HL-60 (cell line): Measurements from ENCODE around the gene ITGAE.
"Not testable (repeated sequence)": the region's sequence is repeated elsewhere in the genome, so short reads cannot be mapped to it uniquely, and the experiment has no call there.

Source experiments
- POLR2AphosphoS5 ChIP-seq: IDR thresholded peaks from 2 replicates; pipeline ENCODE4 v1.6.1; 2012; ENCODE audit warnings: low read depth
- TF ChIP-seq, protein P1 (sequence below): IDR thresholded peaks from one replicate; pipeline ENCODE4 v1.5.1; 2011; ENCODE audit warnings: low read length, control low read depth, inconsistent platforms; ENCODE audit not compliant: insufficient read depth

DNA sequence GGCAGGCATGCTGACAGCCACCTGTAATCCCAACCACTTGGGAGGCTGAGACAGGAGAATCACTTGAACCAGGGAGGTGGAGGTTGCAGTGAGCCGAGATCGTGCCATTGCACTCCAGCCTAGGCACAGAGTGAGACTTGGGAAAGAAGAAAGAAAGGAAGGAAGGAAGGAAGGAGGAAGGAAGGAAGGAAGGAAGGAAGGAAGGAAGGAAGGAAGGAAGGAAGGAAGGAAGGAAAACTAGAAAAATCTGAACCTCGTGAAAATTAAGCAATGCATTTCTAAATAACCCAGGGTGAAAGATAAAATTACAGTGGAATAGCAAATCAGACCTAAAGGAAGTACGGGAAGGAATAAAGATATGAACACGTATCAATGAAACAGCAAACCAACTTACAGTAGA, 15.7 kb downstream of the ITGAE start:
- TF ChIP-seq, protein P1, sequence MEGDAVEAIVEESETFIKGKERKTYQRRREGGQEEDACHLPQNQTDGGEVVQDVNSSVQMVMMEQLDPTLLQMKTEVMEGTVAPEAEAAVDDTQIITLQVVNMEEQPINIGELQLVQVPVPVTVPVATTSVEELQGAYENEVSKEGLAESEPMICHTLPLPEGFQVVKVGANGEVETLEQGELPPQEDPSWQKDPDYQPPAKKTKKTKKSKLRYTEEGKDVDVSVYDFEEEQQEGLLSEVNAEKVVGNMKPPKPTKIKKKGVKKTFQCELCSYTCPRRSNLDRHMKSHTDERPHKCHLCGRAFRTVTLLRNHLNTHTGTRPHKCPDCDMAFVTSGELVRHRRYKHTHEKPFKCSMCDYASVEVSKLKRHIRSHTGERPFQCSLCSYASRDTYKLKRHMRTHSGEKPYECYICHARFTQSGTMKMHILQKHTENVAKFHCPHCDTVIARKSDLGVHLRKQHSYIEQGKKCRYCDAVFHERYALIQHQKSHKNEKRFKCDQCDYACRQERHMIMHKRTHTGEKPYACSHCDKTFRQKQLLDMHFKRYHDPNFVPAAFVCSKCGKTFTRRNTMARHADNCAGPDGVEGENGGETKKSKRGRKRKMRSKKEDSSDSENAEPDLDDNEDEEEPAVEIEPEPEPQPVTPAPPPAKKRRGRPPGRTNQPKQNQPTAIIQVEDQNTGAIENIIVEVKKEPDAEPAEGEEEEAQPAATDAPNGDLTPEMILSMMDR: not testable (repeated sequence)
- TF ChIP-seq POLR2AphosphoS5: not testable (repeated sequence)
